ENCODE data around the gene PTPRF.

Gene PTPRF

DNA sequence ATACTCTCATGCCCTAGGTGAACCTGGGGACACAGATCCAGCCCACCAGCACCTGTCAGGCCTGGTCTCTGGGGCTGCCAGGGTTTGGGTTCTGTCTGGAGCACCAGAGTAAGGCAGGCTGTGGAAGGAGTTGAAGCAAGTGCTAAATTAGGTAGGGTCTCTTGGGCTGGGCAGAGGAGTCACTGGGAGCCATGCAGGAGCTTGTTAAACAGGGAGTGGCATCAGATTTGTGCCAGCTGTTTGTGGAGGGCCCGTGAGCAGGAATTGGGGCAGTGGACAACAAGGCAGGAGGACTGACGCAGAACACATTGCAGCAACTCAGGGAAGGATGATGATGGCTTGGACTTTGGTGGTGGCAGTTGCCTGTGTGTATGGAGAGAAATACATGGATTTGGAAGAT lies 56.3 kb downstream of the PTPRF start:
- H3K4me3 ChIP-seq (ENCODE audit: low read length) = no peak overlapping the region
- DNase-seq (ENCODE audit: low read depth) = no peak
- TF ChIP-seq, protein P1, sequence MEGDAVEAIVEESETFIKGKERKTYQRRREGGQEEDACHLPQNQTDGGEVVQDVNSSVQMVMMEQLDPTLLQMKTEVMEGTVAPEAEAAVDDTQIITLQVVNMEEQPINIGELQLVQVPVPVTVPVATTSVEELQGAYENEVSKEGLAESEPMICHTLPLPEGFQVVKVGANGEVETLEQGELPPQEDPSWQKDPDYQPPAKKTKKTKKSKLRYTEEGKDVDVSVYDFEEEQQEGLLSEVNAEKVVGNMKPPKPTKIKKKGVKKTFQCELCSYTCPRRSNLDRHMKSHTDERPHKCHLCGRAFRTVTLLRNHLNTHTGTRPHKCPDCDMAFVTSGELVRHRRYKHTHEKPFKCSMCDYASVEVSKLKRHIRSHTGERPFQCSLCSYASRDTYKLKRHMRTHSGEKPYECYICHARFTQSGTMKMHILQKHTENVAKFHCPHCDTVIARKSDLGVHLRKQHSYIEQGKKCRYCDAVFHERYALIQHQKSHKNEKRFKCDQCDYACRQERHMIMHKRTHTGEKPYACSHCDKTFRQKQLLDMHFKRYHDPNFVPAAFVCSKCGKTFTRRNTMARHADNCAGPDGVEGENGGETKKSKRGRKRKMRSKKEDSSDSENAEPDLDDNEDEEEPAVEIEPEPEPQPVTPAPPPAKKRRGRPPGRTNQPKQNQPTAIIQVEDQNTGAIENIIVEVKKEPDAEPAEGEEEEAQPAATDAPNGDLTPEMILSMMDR (conservative IDR thresholded peaks at IDR 0.05; ENCODE audit: low read length) = no peak

- DNase-seq (ENCODE audit: low read depth) = peak; percentile 87
- TF ChIP-seq, protein P1 (conservative IDR thresholded peaks at IDR 0.05; ENCODE audit: low read length) = no peak
- no peak overlapping the region for H3K4me3 ChIP-seq (ENCODE audit: low read length)
These were observed 56.9 kb downstream of the PTPRF start for GRCh38 chr1:43587594-43587993.

- DNase-seq (ENCODE audit: low read depth) = no peak
- TF ChIP-seq, protein P1 (conservative IDR thresholded peaks at IDR 0.05; ENCODE audit: low read length) = no peak
- H3K4me3 ChIP-seq (ENCODE audit: low read length) = no peak overlapping the region
These were observed 57.9 kb downstream of the PTPRF start for GRCh38 chr1:43588592-43588991.

- TF ChIP-seq, protein P1 (conservative IDR thresholded peaks at IDR 0.05; ENCODE audit: low read length) = no peak
- no peak overlapping the region for H3K4me3 ChIP-seq (ENCODE audit: low read length)
- no peak for DNase-seq (ENCODE audit: low read depth)
These were observed 59.8 kb downstream of the PTPRF start for GRCh38 chr1:43590388-43590925.

- TF ChIP-seq, protein P1 (conservative IDR thresholded peaks at IDR 0.05; ENCODE audit: low read length) = no peak
These were observed 60.5 kb downstream of the PTPRF start for GRCh38 chr1:43591181-43591580.

DNA sequence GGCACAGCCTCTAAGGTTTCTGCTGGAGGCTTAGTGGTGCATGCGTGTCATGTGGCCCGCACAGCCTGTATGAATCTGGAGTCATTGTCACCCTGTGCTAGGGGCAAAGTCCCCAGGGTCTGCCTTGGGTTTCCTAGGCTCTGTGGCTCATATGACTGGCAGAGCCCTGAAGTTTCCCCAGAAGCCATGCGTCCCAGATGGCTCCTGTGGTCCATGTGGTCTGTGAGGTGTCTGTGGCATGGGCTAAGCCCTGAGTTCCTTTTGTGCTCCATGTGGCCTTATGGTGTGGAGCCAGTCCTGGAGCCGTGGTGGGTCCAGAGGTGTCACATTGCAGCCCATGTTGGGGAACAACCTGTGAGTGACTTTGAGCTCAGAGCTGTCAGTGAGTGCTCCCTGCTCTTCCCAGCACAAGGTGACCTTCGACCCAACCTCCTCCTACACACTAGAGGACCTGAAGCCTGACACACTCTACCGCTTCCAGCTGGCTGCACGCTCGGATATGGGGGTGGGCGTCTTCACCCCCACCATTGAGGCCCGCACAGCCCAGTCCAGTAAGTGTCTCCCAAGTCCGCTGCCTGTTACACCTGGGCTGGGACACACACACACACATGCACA lies 61.5 kb downstream of the PTPRF start:
- DNase-seq (ENCODE audit: low read depth) = no peak
- TF ChIP-seq, protein P1 (conservative IDR thresholded peaks at IDR 0.05; ENCODE audit: low read length) = no peak
- no peak overlapping the region for H3K4me3 ChIP-seq (ENCODE audit: low read length)

More at GRCh38 chr1:43591181-43591580, 60.5 kb downstream of the PTPRF start:
- no peak overlapping the region for H3K4me3 ChIP-seq (ENCODE audit: low read length)
- no peak for DNase-seq (ENCODE audit: low read depth)

DNA sequence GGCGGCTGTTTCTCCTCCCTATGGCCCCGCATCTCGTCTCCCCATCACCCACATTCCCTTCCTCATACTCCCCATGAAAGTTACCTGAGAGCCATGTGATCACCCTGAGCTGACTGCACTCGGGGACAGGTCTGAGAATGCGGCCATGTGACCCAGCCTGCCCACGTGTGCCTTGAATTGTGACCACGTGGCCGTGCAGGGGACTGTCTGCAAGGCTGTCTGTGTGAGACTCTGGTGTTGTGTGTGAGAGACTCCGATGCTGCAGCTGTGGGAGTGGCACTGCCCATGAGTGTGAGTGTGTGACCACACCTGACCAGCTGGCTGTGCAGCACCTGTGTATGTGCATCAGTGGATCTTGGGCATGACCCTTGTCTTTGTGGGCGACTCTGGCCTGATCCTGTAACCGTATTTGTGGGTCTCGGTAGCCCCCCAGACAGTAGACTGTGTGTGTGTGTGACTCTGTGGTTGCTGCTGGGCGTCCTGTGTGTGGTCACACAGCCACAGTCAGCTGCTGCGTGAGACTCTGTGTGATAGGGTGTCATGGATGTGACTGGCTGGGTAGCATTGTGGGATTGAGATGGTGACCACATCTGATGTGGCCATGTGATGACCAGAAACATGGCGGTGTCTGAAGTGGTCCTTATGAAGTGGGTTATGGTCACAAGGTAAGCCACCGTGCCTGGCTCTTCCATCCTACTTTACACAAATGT lies 62.4 kb downstream of the PTPRF start:
- no peak for DNase-seq (ENCODE audit: low read depth)
- H3K4me3 ChIP-seq (ENCODE audit: low read length) = no peak overlapping the region
- TF ChIP-seq, protein P1 (conservative IDR thresholded peaks at IDR 0.05; ENCODE audit: low read length) = no peak

Data from AG10803 (cell line).